Hypothalamus (tissue), 51 donors: ENCODE data around the gene FAAP20.

ENCODE experiments used
- DNase-seq, 51 donors: peaks; one replicate each; lab custom pipeline; 2025; lab: John Stamatoyannopoulos, UW

Gene FAAP20

DNA sequence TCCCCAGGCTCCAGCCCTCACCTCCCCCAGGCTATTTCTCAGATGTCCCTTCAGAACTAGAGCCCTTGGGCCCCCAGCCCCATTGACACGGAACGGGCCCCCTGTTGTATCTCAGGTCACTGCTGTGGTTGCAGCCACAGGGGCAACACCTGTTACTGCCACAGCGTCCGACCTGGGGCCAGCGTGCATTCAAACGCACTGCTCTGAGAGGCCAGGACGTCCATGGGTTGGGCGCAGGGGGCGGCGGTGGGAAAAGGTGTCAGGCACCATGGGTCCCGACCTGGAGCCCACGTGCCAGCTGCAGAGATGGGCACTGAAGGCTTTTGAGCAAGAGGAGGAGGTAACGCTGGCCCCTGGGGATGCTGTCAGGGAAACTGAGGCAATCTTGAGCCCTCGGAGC is 13.3 kb downstream of the FAAP20 start:
- no peak for DNase-seq

DNA sequence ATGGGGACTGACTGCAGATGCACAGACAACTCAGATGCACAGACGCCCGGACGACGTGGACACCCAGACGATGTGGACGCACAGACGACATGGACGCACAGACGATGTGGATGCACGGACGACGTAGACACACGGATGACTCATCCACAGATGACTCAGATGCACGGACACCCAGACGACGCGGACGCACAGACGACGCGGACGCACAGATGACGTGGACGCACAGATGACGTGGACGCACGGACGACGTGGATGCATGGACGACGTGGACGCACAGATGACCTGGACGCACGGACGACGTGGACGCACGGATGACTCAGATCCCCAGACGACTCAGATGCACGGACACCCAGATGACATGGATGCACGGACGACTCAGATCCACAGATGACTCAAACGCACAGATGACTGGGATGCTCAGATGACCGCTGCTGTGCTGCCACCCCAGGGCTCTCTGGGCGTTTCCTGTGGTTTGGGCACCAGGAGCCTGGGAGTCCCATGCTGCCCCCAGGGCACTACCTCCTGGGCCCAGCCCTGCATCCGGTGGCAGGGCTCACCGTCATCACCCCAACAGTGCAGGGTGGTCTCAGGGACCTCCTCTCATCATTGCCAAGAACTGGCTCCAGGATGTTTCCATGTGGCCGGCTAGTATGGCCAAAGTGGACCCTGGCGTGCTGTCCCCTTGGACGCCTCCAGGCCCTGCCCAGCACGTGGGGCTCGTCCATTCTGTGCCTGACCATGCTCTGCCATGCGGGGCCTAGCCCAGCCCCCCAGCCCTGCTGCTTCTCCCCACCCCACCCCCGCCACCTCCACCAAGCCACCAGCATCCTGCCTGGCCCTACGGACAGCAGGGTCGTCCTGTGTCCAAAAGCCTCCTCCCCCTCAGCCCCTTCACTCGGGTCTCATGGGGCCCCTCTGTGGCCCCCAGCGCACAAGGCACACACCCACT is 14.0 kb downstream of the FAAP20 start:
- no peak for DNase-seq

DNA sequence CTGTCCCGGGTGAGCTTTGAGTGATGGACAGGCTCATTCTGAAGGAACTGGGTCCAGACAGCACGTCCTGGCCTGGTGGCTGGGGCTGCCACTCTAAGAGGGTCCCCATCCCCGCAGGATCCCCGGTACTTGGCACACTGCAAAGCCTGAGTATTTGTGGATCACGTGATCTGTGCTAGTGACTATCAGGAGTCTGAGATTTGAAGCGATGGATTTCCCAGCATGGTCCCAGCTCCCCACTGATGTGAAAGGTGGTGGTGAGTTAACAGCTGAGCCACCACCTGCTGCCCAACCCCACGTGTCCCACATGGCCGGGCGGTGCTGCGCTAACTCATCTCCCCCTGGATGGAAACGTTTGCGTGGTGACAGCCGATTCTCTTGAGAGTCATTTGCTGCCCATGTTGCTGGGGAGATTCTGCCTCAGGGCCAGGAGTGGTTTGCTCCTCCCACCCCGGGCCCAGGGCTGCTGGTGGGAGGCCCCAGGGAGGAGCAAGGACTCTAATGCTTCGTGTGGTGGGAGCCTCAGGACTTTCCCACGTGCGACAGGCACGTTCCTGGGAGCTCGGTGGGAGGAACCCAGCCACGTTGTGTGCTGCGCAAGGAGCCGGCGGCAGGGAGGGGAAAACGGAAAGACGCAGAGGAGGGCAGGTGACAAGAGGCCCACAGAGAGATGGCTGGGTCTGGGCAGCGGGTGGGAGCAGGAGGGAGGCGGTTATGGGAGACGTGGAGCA is 15.1 kb downstream of the FAAP20 start:
- peak in 1 of 51 donors; percentile 63 for DNase-seq

DNA sequence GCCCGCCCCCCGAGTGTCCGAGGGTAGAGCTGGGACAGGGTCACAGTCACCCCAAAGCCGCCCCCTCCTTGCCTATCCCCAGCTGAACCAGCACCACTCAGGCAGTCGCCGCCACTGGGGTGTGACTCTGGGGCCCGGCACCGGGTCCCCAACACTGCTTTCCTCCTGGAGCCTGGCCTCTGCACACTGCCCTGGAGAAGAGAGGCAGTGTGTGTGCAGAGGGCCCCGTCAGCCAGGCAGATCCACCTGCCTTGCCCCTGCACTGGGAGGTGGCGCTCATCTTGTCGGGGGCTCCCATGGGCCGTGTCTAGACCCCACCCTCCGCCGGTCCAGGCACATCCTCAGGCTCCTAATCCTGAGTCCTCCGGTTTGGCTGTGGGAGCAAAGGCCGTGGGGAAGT is 15.7 kb downstream of the FAAP20 start:
- no peak for DNase-seq

DNA sequence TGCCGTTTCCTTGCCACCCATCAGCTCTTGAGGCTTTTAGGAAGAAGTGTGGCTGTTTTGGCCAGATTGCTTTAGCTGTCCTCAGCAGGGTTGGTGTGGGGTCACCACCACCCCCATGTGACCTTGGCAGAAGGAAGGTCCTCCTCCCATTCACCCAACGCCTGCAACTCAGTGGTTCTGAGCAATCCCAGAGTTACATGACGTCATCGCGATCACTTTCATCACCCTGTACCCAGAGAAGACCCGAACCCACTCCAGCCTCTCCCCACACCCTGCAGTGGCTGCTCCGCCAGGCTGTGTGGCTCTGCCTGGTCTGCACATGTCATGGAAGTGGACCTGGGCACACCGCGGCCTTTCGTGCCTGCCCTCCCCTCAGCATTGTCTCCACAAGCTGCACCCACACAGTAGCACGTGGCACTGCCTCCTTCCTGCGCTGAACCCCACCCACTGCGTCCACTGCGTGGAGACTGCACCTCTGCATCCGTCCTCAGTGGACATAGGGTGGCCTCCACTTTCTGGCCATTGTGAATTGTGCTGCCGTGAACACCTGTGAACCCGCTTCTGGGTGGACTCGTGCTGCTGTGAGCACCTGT is 16.5 kb downstream of the FAAP20 start:
- no peak for DNase-seq

DNA sequence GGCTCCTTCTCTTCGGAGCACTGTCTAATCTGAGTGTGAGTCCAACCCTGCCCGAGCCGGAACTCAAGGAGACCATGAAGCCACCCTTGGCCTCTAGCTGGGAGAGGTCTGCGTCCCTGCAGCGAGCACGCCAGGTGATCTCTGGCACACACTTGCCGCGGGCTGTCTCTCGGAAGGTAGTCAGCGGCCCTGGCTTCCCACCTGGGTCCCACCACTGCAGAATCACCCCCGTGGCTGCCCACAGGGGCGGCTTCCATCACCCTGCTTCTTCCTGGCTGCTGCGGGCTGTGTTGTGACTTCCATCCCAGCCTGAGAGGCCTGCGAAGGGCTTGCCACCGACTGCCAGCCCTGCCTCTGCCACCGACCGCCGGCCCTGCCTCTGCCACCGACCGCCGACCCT is 17.0 kb downstream of the FAAP20 start:
- no peak for DNase-seq

DNA sequence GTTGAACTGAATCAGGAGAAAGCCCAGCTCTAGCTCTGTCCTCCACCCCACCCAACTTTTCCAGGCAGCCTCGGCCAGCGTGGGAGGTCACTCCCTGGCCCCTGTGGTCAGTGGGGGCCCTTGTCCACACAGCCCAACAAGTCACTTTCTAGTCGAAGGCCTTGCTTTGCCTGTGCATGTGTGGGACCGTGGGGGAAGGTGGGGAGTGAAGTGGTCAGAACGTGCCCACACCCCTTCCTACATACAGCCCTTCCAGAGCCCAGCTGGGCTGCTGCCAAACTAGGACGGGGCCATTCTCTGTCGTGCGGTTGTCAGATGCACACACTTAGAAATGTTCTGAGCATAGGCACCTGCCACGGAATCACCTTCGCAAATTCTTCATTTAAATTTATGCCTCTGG is 18.0 kb downstream of the FAAP20 start:
- no peak for DNase-seq

DNA sequence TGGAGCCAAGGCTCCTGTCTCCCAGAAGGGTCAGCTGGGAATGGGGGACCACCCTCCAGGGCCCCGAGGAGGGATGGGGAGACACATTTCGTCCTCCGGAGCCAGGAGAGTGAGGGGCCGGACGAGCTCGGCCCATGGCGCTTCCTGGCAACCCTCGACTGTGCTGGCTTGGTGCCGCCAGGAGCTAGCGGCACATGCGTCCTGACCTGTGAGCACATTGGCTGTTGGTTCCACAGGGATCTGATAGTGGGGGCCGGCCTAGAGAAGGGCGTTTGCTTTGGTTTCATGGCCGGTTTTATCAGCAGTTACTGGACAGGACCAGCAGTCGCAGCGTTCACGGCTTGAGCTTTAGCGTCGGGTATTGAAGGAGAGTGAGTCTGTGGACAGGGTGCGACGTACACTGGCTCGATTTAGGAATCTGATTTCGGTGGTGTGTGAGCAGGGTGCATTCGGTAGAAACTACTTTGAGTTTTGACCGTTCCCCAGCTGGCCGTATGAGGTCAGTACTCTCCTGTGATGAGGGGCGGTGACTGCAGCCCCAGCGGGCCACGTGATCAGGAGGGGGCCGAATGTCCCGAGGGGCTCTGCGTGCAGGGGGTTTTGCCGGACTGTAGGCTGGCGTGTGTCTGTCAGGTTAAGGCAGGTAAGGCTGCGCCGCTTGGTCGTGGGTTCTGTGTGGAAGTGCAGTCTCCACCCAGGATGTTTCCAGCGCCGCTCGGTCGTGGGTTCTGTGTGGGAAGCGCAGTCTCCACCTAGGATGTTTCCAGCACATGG is 18.7 kb downstream of the FAAP20 start:
- no peak for DNase-seq

DNA sequence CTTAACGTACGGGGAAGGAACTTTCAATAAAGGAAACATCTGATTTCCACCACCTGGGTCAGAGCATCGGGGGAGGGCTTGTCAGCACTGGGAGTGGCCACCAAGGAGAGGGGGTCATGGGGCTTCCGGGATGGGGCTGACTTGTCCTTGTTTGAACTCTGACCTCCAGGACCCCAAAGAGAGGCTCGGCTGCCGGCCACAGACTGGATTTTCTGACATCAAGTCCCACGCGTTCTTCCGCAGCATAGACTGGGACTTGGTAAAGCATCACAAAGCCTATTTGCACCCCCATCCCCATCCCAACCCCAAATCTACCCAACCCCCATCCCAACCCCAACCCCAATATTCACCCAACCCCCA is 19.5 kb downstream of the FAAP20 start:
- no peak for DNase-seq

DNA sequence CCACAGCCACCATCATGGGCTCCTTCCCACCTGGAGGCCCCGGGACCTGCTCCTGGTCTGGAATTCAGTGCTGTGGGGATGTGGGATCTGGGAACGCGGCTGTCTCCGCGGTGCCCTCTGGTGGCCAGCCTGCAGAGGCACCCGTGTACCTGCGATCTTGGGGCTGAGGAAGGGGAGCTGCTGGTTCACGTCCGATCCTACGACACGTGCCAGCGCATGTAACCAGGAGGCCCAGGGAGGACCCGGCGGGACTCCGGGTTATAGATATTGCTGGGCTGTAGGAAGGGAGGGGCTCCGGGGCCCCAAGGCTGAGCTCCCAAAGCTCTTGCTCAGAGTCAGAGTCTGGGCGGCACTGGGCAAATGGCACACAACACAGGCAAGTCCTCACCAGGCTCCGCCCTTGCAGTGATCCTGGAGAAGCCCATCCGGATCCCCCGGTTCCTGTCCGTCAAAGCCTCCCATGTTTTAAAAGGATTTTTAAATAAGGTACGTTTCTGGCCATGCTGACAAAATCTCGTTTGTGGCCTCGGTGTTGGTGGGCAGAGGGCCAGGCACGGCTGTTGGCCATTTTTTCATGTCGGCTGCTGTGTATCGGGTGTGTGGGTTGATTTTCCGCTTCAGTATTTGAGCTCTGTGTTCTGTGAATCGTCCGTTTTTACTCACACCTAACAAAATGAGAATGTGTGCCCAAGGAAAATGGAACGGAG is 20.1 kb downstream of the FAAP20 start:
- peak in 30 of 51 donors; percentile 7 to 59 (median 36) for DNase-seq

DNA sequence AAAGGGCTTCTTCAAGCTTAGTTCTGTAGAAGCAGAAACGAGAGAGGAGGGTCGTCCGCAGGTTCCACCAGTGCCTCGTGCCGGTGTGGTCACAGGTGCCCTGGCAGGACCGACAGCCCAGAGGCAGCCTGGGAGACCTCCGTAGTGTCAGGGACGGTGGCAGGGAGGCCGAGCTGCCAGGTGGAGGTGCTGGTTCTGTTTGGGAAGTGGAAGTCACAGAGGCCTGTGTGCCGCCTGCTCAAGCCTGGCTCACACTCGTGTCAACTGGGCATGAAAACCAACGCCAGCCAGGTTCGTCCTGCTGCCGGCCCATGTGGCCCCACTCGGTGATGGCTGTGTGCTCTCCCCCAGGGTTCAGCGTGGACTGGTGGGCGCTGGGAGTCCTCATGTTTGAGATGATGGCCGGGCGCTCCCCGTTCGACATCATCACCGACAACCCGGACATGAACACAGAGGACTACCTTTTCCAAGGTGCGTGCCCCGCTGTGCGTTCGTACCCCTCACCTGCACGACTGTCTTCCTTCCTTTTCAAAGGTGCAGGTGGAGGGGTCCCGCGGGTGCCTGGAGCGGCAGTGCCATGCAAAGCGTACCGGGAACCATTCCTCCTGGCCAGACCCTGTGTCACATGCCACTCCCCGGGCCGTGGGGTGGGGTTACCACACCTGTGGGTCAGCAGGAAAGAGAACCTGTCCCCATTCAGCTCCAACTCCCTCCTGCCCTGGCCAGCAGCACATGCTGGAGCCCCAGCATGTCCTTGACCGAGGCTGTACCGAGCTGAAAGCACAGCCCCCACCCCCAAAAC is 20.8 kb downstream of the FAAP20 start:
- DNase-seq, result no peak

DNA sequence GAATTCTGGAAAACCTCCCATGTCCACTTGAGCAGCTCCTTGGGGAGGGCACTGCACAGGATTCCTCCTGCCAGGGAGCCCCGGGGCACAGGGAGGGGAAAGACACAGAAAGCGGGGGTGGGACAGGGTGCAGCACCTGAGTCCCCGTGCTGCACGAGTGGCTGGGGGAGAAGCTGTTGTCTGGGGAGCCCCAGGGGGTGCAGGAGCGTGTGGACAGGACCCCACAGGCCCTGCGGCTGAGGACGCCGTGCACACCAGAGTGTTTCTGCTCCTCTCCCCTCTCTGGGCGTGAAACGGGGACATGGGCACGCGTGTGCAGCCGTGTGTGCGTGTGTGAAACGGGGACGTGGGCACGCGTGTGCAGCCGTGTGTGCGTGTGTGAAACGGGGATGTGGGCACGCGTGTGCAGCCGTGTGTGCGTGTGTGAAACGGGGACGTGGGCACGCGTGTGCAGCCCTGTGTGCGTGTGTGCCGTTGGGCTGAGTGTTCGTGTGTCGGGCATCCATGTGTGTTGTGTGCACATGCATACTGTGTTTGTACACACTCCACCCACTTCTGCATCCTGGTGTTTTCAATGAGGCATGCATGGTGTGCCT is 21.9 kb downstream of the FAAP20 start:
- no peak for DNase-seq

DNA sequence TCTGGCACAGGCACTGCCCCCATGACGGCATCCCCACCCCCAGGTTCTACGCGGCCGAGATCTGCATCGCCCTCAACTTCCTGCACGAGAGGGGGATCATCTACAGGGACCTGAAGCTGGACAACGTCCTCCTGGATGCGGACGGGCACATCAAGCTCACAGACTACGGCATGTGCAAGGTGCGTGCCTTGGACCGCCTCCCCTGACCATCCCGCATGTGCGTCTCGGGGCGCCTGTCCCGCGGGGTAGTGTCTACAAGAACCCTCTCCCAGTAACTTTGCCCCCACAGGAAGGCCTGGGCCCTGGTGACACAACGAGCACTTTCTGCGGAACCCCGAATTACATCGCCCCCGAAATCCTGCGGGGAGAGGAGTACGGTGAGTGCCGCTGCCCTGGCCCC is 22.6 kb downstream of the FAAP20 start:
- no peak for DNase-seq

DNA sequence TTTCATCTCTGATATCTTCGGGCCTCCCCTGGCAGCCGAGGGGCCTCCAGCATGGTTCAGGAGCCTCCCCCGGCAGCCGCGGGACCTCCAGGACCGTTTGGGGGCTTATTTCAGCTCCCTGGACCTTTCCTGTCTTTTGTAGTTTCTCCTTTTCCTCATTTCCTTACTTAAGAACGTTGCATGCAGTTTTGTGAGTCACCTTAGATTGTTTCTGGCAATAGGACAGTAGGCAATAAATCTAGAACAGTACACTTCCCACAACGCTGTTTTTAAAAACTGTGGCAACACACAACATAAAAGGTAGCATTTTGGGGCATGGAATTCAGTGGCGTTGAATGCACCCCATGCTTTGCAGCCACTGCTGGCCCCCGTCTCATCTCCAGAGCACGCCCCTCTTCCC is 24.4 kb downstream of the FAAP20 start:
- DNase-seq, result no peak

DNA sequence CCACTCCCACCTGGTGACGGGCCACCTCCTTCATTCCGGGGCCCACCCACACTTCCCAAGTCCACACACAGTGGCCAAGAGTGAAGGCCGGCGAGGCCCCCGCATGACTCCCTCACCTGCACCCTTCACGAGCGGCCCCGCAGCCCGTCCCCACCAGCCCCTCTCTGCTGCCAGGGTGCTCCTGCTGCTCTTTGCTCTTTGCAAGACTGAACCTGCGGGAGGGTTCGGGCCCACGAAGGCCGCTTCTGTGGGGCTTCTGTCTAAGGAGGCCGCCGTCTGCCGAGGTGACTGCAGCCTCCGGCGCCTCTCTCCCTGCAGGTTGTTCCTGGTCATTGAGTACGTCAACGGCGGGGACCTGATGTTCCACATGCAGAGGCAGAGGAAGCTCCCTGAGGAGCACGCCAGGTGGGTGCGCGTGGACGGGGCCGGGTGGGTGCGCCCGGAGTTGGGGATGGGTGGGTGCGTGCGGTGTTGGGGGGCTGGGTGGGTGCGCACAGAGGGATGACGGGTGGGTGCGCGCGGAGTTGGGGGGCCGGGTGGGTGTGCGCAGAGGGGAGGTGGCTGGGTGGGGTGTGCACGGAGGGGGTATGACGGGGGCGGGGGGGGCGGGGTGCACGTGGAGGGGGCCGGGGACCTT is 25.3 kb downstream of the FAAP20 start:
- DNase-seq, result no peak

DNA sequence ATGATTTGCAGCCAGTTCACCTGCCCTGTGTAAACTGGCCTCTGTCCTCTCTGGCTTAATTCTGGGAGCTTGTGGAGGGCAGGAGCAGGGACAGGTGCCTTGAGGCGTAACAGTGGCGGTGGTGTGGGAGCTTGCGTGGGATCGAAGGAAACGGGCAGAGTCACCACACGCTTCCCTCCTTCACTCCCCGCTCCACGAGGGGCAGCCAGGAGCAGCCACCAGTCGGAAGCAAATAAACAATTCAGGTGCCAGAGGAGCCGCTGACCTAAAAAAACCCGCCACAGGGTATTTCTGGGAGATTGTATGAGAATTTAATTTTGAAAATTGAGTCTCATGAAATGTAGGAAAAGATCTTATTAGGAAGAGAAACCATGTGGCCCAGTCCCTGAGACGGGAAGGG is 26.0 kb downstream of the FAAP20 start:
- no peak for DNase-seq

DNA sequence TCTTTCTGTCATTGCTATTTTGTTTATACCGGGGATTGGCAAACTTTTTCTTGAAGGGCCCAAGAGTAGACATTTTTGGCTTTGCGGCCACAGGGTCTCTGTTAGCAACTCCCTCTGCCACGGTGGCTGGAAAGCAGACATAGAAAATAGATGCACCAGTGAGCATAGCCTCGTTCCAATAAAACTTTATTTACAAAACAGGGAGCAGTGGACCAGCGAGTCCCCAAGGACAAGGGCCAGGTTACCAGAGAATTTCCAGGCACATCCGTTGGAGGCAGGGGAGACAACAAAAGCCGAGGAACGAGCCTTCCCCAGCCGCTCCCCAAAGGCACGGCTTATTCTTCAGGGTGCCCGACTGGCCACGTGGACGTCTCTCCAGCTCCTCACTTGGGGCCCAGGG is 26.5 kb downstream of the FAAP20 start:
- no peak for DNase-seq

DNA sequence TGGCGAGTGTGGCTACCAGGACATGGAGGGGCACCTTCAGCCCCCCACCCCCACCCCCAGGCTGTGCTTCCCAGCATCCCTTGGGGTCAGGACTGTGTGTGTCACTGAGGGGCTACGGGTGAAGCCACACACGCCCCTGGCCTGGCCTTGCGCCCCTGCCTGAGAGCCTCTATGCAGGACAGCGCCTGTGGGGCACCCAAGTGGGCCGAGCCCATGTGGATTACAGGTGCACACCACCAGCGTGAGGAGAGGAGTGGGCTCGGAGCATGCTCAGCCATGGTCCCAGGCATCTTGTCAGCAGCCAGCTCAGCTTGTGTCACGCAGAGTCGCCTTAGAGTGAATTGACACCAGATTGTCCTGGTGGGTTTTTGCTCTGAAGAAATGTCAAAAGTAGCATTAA is 27.9 kb downstream of the FAAP20 start:
- DNase-seq, result no peak

DNA sequence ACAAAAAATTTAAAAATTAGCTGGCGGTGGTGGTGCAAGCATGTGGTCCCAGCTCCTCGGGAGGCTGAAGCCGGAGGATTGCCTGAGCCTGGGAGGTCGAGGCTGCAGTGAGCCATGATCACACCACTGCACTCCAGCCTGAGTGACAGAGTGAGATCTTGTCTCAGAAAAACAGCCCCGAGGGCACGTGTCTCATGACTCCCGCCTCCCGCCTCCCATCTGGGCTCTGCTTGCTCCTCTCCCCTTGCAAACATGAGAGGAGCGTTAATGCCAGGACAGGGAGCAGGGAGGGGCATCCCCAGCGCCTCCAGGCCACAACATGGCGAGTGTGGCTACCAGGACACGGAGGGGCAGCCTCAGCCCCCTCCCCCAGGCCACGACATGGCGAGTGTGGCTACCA is 28.3 kb downstream of the FAAP20 start:
- no peak for DNase-seq
